ENCODE results near the gene OR2A42.
"Not testable (repeated sequence)": the region's sequence is repeated elsewhere in the genome, so short reads cannot be mapped to it uniquely, and the experiment has no call there.

GRCh38 chr7:144183166-144183565, 56.2 kb downstream of the OR2A42 start, which contains the start of gene CTAGE4:
- not testable (repeated sequence) for TF ChIP-seq EZH2 (IDR thresholded peaks at IDR 0.05; ENCODE audit: insufficient read depth, poor library complexity, severe bottlenecking); EZH2phosphoT487 (IDR thresholded peaks at IDR 0.05; ENCODE audit: insufficient read depth, low read depth)
